Type B pancreatic cell (in vitro differentiated cells): ENCODE measurements around the gene CCT6B. TPM values are rescaled to one million over a fixed set of nuclear protein-coding genes. Genes with fewer than 3 reads are reported as not detected.
"Not testable (repeated sequence)": the region's sequence is repeated elsewhere in the genome, so short reads cannot be mapped to it uniquely, and the experiment has no call there.

Experiments used
- DNase-seq: peaks from one replicate; pipeline ENCODE4 v3.0.0; 2021; ENCODE audit warnings: mixed read lengths; ENCODE audit not compliant: unreplicated experiment; ENCODE audit errors: extremely low spot score
- H3K27ac Mint-ChIP-seq: 2 replicates; pipeline ENCODE4 v1.8.0; 2021; ENCODE audit warnings: mild to moderate bottlenecking, mixed read lengths
- H3K27me3 Mint-ChIP-seq: 2 replicates; pipeline ENCODE4 v1.8.0; 2021; ENCODE audit warnings: mixed read lengths
- H3K36me3 Mint-ChIP-seq: 2 replicates; pipeline ENCODE4 v1.8.0; 2021; ENCODE audit warnings: mixed read lengths
- H3K4me1 Mint-ChIP-seq: one replicate; pipeline ENCODE4 v1.8.0; 2021; ENCODE audit warnings: mixed read lengths; ENCODE audit not compliant: unreplicated experiment
- H3K4me3 Mint-ChIP-seq: 2 replicates; pipeline ENCODE4 v1.8.0; 2021; ENCODE audit warnings: mild to moderate bottlenecking, mixed read lengths
- H3K9me3 Mint-ChIP-seq: 2 replicates; pipeline ENCODE4 v1.8.0; 2021; ENCODE audit warnings: mixed read lengths
- CTCF ChIP-seq: fragments of 200-600 bp; sonication (generic); conservative IDR thresholded peaks from 2 replicates; pipeline ENCODE4 v1.5.0; 2021; ENCODE audit warnings: antibody characterized with exemption, mild to moderate bottlenecking
- total RNA-seq: library from RNA; stranded (reverse); gene quantifications from 2 replicates; pipeline ENCODE4 v1.2.1, GENCODE V29; 2021; ENCODE audit warnings: low replicate concordance

The CCT6B gene
- total RNA-seq, 1 donor from 2014 or later = 1.5 TPM

- no peak for TF ChIP-seq CTCF
- peaks cover 36% of the 10 kb centered on the region for H3K4me1 Mint-ChIP-seq
- H3K36me3 Mint-ChIP-seq = peaks cover 17% of the 10 kb centered on the region
- peaks cover 3% of the 10 kb centered on the region for H3K27me3 Mint-ChIP-seq
- H3K4me3 Mint-ChIP-seq = peak overlapping the region; percentile 93
- DNase-seq = no peak
- peak overlapping the region; percentile 97 for H3K27ac Mint-ChIP-seq
- no peaks in the 10 kb centered on the region for H3K9me3 Mint-ChIP-seq
Measured at GRCh38 chr17:34979650-34980352, 18.5 kb upstream of the CCT6B start.

- H3K27me3 Mint-ChIP-seq = peaks cover 5% of the 10 kb centered on the region
- peaks cover 32% of the 10 kb centered on the region for H3K4me1 Mint-ChIP-seq
- H3K9me3 Mint-ChIP-seq = no peaks in the 10 kb centered on the region
- peaks cover 17% of the 10 kb centered on the region for H3K36me3 Mint-ChIP-seq
- H3K27ac Mint-ChIP-seq = no peak overlapping the region
- TF ChIP-seq CTCF = no peak
- H3K4me3 Mint-ChIP-seq = peak overlapping the region; percentile 52
- no peak for DNase-seq
Measured at GRCh38 chr17:34979153-34979552, 17.9 kb upstream of the CCT6B start.

- no peaks in the 10 kb centered on the region for H3K36me3 Mint-ChIP-seq
- no peak overlapping the region for H3K27ac Mint-ChIP-seq
- H3K9me3 Mint-ChIP-seq = no peaks in the 10 kb centered on the region
- H3K4me3 Mint-ChIP-seq = no peak overlapping the region
- no peak for TF ChIP-seq CTCF
- H3K27me3 Mint-ChIP-seq = peaks cover 15% of the 10 kb centered on the region
- H3K4me1 Mint-ChIP-seq = peaks cover 8% of the 10 kb centered on the region
- DNase-seq = no peak
Measured at GRCh38 chr17:34974794-34975785, 13.8 kb upstream of the CCT6B start.

GRCh38 chr17:34974179-34974578 lies 12.9 kb upstream of the CCT6B start:
- no peaks in the 10 kb centered on the region for H3K9me3 Mint-ChIP-seq
- H3K27me3 Mint-ChIP-seq = peaks cover 15% of the 10 kb centered on the region
- no peak overlapping the region for H3K4me3 Mint-ChIP-seq
- no peak overlapping the region for H3K27ac Mint-ChIP-seq
- no peaks in the 10 kb centered on the region for H3K4me1 Mint-ChIP-seq
- TF ChIP-seq CTCF = no peak
- DNase-seq = no peak
- H3K36me3 Mint-ChIP-seq = no peaks in the 10 kb centered on the region

DNA sequence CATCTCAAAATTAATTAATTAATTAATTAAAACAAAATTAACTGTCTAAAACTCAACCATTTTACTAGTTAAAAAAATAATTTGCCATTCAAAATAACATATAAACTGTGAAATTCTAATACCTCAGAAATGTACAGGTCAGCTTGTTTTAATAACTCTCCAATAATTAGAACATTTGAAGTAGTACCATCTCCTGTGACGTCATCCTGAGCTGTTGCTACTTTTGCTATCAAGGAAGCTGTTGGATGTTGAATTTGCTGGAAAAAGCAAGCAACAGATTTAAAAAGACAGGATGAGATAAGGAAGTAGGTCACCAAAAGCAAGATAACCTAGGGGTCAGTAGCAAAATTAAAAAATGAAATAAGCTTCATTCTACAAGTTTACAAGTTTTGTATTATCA lies 2.8 kb downstream of the CCT6B start:
- Mint-ChIP-seq H3K27me3 (peaks cover 18% of the 10 kb centered on the region), H3K4me3 (no peak overlapping the region), H3K27ac (no peak overlapping the region)

DNA sequence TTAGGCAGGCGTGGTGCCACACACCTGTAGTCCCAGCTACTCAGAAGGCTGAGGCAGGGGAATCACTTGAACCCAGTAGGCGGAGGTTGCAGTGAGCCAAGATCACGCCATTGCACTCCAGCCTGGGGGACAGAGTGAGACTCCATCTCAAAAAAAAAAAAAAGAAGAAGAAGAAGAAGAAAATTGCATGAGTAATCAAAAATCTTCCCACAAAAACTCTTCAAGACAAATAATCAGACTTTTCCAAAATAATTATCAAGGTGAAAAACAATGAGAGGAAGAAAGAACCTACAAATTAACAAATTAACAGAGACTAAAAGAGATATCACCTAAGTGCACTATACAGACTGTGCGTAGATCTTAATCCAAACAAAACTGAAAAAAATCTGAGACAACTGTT lies 10.5 kb downstream of the CCT6B start:
- H3K36me3 Mint-ChIP-seq, H3K4me1 Mint-ChIP-seq: not testable (repeated sequence)

More for the DNA sequence above, 2.8 kb downstream of the CCT6B start:
- TF ChIP-seq CTCF = no peak
- Mint-ChIP-seq H3K4me1 (peaks cover 14% of the 10 kb centered on the region), H3K9me3 (no peaks in the 10 kb centered on the region), H3K36me3 (peaks cover 4% of the 10 kb centered on the region)
- no peak for DNase-seq

More for the DNA sequence above, 10.5 kb downstream of the CCT6B start:
- H3K27me3 Mint-ChIP-seq = peaks cover 25% of the 10 kb centered on the region
- not testable (repeated sequence) for H3K4me3 Mint-ChIP-seq, H3K9me3 Mint-ChIP-seq, H3K27ac Mint-ChIP-seq, DNase-seq
